ENCODE measurements around the gene PABPN1. TPM values are rescaled to one million over a fixed set of nuclear protein-coding genes. Genes with fewer than 3 reads are reported as not detected.

PABPN1 gene
- total RNA-seq, 3 donors from 2014 or later (not counting 1 experiment from before 2014, with no cell fraction given) = 226 to 261 (median 238) TPM

GRCh38 chr14:23349156-23349845 is 28.0 kb downstream of the PABPN1 start:
- Mint-ChIP-seq H3K4me3 (no peak overlapping the region), H3K27ac (no peak overlapping the region), H3K9me3 (no peaks in the 10 kb centered on the region), H3K27me3 (ENCODE audit: low read depth in 2 of 2) (peaks cover 42 to 44% of the 10 kb centered on the region in 2 donors), H3K36me3 (no peaks in the 10 kb centered on the region), H3K4me1 (peaks cover 7 to 14% of the 10 kb centered on the region in 2 donors)
- WGBS (ENCODE audit: insufficient coverage) = 94% methylated on average over 8 of the region's 8 CpGs
- peaks cover 12% of the 10 kb centered on the region for H3K4me1 ChIP-seq (ENCODE audit: control insufficient read depth, insufficient read depth, low read length)
- peaks cover 20% of the 10 kb centered on the region for H3K27me3 ChIP-seq (ENCODE audit: control insufficient read depth, insufficient read depth, low read length)
- H3K9me3 ChIP-seq (ENCODE audit: control insufficient read depth, insufficient read depth, low read length) = no peaks in the 10 kb centered on the region
- DNase-seq (no peak), ATAC-seq (no peak)
- no peak for TF ChIP-seq CTCF (IDR thresholded peaks at IDR 0.05)
- H3K27ac ChIP-seq (ENCODE audit: low read length) = no peak overlapping the region
- intact Hi-C loops (cut with micrococcal nuclease) = no loop called here
- H3K4me3 ChIP-seq (ENCODE audit: low read length) = no peak overlapping the region
- H3K36me3 ChIP-seq (ENCODE audit: control insufficient read depth, insufficient read depth, low read length) = no peaks in the 10 kb centered on the region

- intact Hi-C loops (cut with micrococcal nuclease) = no loop called here
- no peaks in the 10 kb centered on the region for H3K9me3 Mint-ChIP-seq
- no peak for TF ChIP-seq CTCF (IDR thresholded peaks at IDR 0.05)
- H3K27me3 Mint-ChIP-seq (ENCODE audit: low read depth in 2 of 2) = peaks cover 47 to 57% of the 10 kb centered on the region in 2 donors
- Histone ChIP-seq H3K27ac (ENCODE audit: low read length) (no peak overlapping the region), H3K4me3 (ENCODE audit: low read length) (no peak overlapping the region), H3K27me3 (ENCODE audit: control insufficient read depth, insufficient read depth, low read length) (peaks cover 22% of the 10 kb centered on the region), H3K4me1 (ENCODE audit: control insufficient read depth, insufficient read depth, low read length) (peaks cover 12% of the 10 kb centered on the region), H3K36me3 (ENCODE audit: control insufficient read depth, insufficient read depth, low read length) (no peaks in the 10 kb centered on the region), H3K9me3 (ENCODE audit: control insufficient read depth, insufficient read depth, low read length) (no peaks in the 10 kb centered on the region)
- H3K4me3 Mint-ChIP-seq = peak overlapping the region; percentile 56
- ATAC-seq (peak in 1 of 3 donors; percentile 28), DNase-seq (peak in 1 of 2 donors; percentile 15)
- 17% methylated on average over 61 of the region's 61 CpGs for WGBS (ENCODE audit: insufficient coverage)
- peaks cover 7 to 14% of the 10 kb centered on the region in 2 donors for H3K4me1 Mint-ChIP-seq
- H3K36me3 Mint-ChIP-seq = no peaks in the 10 kb centered on the region
- H3K27ac Mint-ChIP-seq = no peak overlapping the region
Measured at GRCh38 chr14:23351681-23352505, 30.6 kb downstream of the PABPN1 start.

GRCh38 chr14:23352506-23353432 is 31.5 kb downstream of the PABPN1 start, which contains the start of gene SLC22A17:
TSS of gene SLC22A17 (minus strand) at chr14:23352887.
- Histone ChIP-seq H3K36me3 (ENCODE audit: control insufficient read depth, insufficient read depth, low read length) (no peaks in the 10 kb centered on the region), H3K4me3 (ENCODE audit: low read length) (peak within 1 kb of the TSS; percentile 16), H3K27ac (ENCODE audit: low read length) (no peak within 1 kb of the TSS), H3K27me3 (ENCODE audit: control insufficient read depth, insufficient read depth, low read length) (peaks cover 22% of the 10 kb centered on the region), H3K4me1 (ENCODE audit: control insufficient read depth, insufficient read depth, low read length) (peaks cover 12% of the 10 kb centered on the region), H3K9me3 (ENCODE audit: control insufficient read depth, insufficient read depth, low read length) (no peaks in the 10 kb centered on the region)
- Mint-ChIP-seq H3K27me3 (ENCODE audit: low read depth in 2 of 2) (peaks cover 47 to 57% of the 10 kb centered on the region in 2 donors), H3K4me1 (peaks cover 7 to 14% of the 10 kb centered on the region in 2 donors), H3K9me3 (no peaks in the 10 kb centered on the region), H3K4me3 (peak within 1 kb of the TSS; percentile 69), H3K27ac (no peak within 1 kb of the TSS), H3K36me3 (no peaks in the 10 kb centered on the region)
- ATAC-seq (peak; percentile 57 to 87 (median 68)), DNase-seq (peak in 1 of 2 donors; percentile 78)
- TF ChIP-seq CTCF (IDR thresholded peaks at IDR 0.05) = no peak
- WGBS (ENCODE audit: insufficient coverage) = 3% methylated on average over 39 of the region's 42 CpGs
- intact Hi-C loops (cut with micrococcal nuclease) = no loop called here
